HEK293 (cell line): ENCODE results near the gene ATP2A2.

Source experiments
- FEZF1 ChIP-seq: fragments of 450-650 bp; formaldehyde crosslinking; IDR thresholded peaks from 2 replicates; pipeline ENCODE4 v1.5.1; 2016; ENCODE audit warnings: missing biosample characterization, missing genetic modification characterization
- HOXD13 ChIP-seq: sonication (generic); formaldehyde crosslinking; IDR thresholded peaks from 2 replicates; pipeline ENCODE4 v1.8.0; 2022; ENCODE audit warnings: missing genetic modification reagents, borderline replicate concordance
- KLF8 ChIP-seq: fragments of 450-650 bp; formaldehyde crosslinking; IDR thresholded peaks from 2 replicates; pipeline ENCODE4 v1.5.1; 2016; ENCODE audit warnings: missing biosample characterization, missing genetic modification characterization
- MEIS1 ChIP-seq: sonication (generic); formaldehyde crosslinking; IDR thresholded peaks from 2 replicates; pipeline ENCODE4 v1.8.1; 2022; ENCODE audit warnings: missing genetic modification reagents, mild to moderate bottlenecking, borderline replicate concordance
- MYNN ChIP-seq: fragments of 450-650 bp; formaldehyde crosslinking; IDR thresholded peaks from 2 replicates; pipeline ENCODE4 v1.5.1; 2016; ENCODE audit warnings: missing biosample characterization, missing genetic modification characterization, borderline replicate concordance
- SCRT1 ChIP-seq: fragments of 450-650 bp; formaldehyde crosslinking; IDR thresholded peaks from 2 replicates; pipeline ENCODE4 v1.5.1; 2016; ENCODE audit warnings: missing biosample characterization, missing genetic modification characterization, borderline replicate concordance
- SCRT2 ChIP-seq: fragments of 450-650 bp; formaldehyde crosslinking; IDR thresholded peaks from 2 replicates; pipeline ENCODE4 v1.5.1; 2016; ENCODE audit warnings: missing biosample characterization, missing genetic modification characterization
- SP3 ChIP-seq: fragments of 450-650 bp; formaldehyde crosslinking; IDR thresholded peaks from 2 replicates; pipeline ENCODE4 v1.5.1; 2016; ENCODE audit warnings: missing biosample characterization, missing genetic modification characterization
- SP7 ChIP-seq: fragments of 450-650 bp; formaldehyde crosslinking; IDR thresholded peaks from 2 replicates; pipeline ENCODE4 v1.5.1; 2016; ENCODE audit warnings: missing biosample characterization, missing genetic modification characterization
- ZBTB21 ChIP-seq: fragments of 450-650 bp; formaldehyde crosslinking; IDR thresholded peaks from 2 replicates; pipeline ENCODE4 v1.5.1; 2017; ENCODE audit warnings: missing biosample characterization, missing genetic modification characterization
- ZBTB8A ChIP-seq: fragments of 450-650 bp; formaldehyde crosslinking; IDR thresholded peaks from 2 replicates; pipeline ENCODE4 v1.5.1; 2016; ENCODE audit warnings: missing biosample characterization, missing genetic modification characterization
- ZFP41 ChIP-seq: fragments of 450-650 bp; formaldehyde crosslinking; IDR thresholded peaks from 2 replicates; pipeline ENCODE4 v1.5.1; 2016; ENCODE audit warnings: missing biosample characterization, missing genetic modification characterization, borderline replicate concordance
- ZFP69B ChIP-seq: fragments of 450-650 bp; formaldehyde crosslinking; IDR thresholded peaks from 2 replicates; pipeline ENCODE4 v1.5.1; 2016; ENCODE audit warnings: missing biosample characterization, missing genetic modification characterization
- ZNF2 ChIP-seq: fragments of 450-650 bp; formaldehyde crosslinking; IDR thresholded peaks from 2 replicates; pipeline ENCODE4 v1.5.1; 2016; ENCODE audit warnings: missing biosample characterization, missing genetic modification characterization
- ZNF223 ChIP-seq: fragments of 450-650 bp; formaldehyde crosslinking; IDR thresholded peaks from 2 replicates; pipeline ENCODE4 v1.5.1; 2016; ENCODE audit warnings: missing biosample characterization, missing genetic modification characterization
- ZNF394 ChIP-seq: fragments of 450-650 bp; formaldehyde crosslinking; IDR thresholded peaks from 2 replicates; pipeline ENCODE4 v1.5.1; 2016; ENCODE audit warnings: missing biosample characterization, missing genetic modification characterization, mild to moderate bottlenecking, moderate library complexity, borderline replicate concordance
- ZNF561 ChIP-seq: fragments of 450-650 bp; IDR thresholded peaks from 2 replicates; pipeline ENCODE4 v1.5.1; 2018; ENCODE audit warnings: missing biosample characterization, missing genetic modification characterization, borderline replicate concordance
- ZNF600 ChIP-seq: fragments of 450-650 bp; formaldehyde crosslinking; IDR thresholded peaks from 2 replicates; pipeline ENCODE4 v1.5.1; 2016; ENCODE audit warnings: missing biosample characterization, missing genetic modification characterization
- ZNF610 ChIP-seq: fragments of 450-650 bp; formaldehyde crosslinking; IDR thresholded peaks from 2 replicates; pipeline ENCODE4 v1.5.1; 2016; ENCODE audit warnings: missing biosample characterization, missing genetic modification characterization, borderline replicate concordance
- ZNF629 ChIP-seq: fragments of 450-650 bp; formaldehyde crosslinking; IDR thresholded peaks from 2 replicates; pipeline ENCODE4 v1.5.1; 2017; ENCODE audit warnings: missing biosample characterization, missing genetic modification characterization
- ZNF660 ChIP-seq: fragments of 450-650 bp; IDR thresholded peaks from 2 replicates; pipeline ENCODE4 v1.5.1; 2018; ENCODE audit warnings: missing biosample characterization, mild to moderate bottlenecking, missing genetic modification characterization
- ZNF785 ChIP-seq: fragments of 450-650 bp; formaldehyde crosslinking; IDR thresholded peaks from 2 replicates; pipeline ENCODE4 v1.5.1; 2016; ENCODE audit warnings: missing biosample characterization, missing genetic modification characterization
- ZNF792 ChIP-seq: fragments of 450-650 bp; formaldehyde crosslinking; IDR thresholded peaks from 2 replicates; pipeline ENCODE4 v1.5.1; 2016; ENCODE audit warnings: missing biosample characterization, missing genetic modification characterization
- TF ChIP-seq, protein P1 (sequence below): fragments of 450-650 bp; formaldehyde crosslinking; IDR thresholded peaks from 2 replicates; pipeline ENCODE4 v1.5.1; 2016; ENCODE audit warnings: missing biosample characterization, missing genetic modification characterization
- TF ChIP-seq, protein P2 (sequence below): fragments of 450-650 bp; formaldehyde crosslinking; IDR thresholded peaks from 2 replicates; pipeline ENCODE4 v1.5.0; 2017; ENCODE audit warnings: missing biosample characterization, missing genetic modification characterization, borderline replicate concordance
- TF ChIP-seq, protein P3 (sequence below): fragments of 450-650 bp; formaldehyde crosslinking; IDR thresholded peaks from 2 replicates; pipeline ENCODE4 v1.5.1; 2016; ENCODE audit warnings: missing biosample characterization, missing genetic modification characterization
- TF ChIP-seq, protein P4 (sequence below): fragments of 450-650 bp; formaldehyde crosslinking; IDR thresholded peaks from 2 replicates; pipeline ENCODE4 v1.5.1; 2016; ENCODE audit warnings: missing biosample characterization, missing genetic modification characterization, low read depth
- TF ChIP-seq, protein P5 (sequence below): fragments of 450-650 bp; formaldehyde crosslinking; conservative IDR thresholded peaks from 2 replicates; pipeline ENCODE4 v1.5.1; 2016; ENCODE audit warnings: low read depth, missing biosample characterization, missing genetic modification characterization

The ATP2A2 gene

DNA sequence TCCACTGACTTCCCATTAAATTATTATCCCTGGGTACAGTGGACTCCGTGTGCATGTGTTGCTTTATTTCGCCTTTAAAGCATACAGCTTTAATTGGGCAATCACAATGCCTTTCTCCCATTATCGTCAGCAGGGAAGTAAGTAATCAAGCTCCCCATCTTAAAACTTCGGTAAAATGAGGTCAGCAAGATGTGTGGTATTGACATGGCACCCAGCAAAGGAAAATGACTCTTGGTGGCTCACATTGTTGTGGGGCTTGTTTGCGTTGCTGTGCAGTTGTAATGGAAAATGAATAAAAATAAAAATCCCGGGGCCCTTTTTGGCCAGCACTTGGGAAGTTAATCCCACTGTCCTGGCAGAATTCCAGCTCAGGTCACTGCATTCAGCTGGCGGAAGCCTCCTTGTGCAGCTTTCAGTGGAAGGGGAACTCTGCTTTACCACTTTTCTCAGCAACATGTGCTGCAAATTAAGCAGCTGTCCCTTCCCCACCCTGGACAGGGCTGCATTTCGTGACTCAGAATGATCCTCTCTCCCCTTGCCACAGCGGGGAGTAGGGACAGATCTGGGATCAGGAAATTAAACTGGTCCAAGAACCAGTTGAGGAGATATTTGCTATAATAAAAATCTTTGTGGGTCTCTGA is 13.9 kb upstream of the ATP2A2 start (continued):
- TF ChIP-seq ZNF223 (tag by site-specific recombination) (no peak), SP3 (tag by site-specific recombination) (no peak), MEIS1 (CRISPR knock-in tag) (no peak), KLF8 (tag by site-specific recombination) (0 out of 2 replicates have a peak, but pooled peaks have one; percentile 36), ZNF785 (no peak), SCRT1 (tag by site-specific recombination) (peak; percentile 69), ZFP69B (tag by site-specific recombination) (peak; percentile 31; the same call in 1 of the 2 replicates), ZBTB21 (peak; percentile 88), ZFP41 (no peak), ZNF792 (tag by site-specific recombination) (0 out of 2 replicates have a peak, but pooled peaks have one; percentile 71), ZNF394 (tag by site-specific recombination) (peak; percentile 30; the same call in 1 of the 2 replicates), SP7 (tag by site-specific recombination) (peak; percentile 38; the same call in 1 of the 2 replicates), ZNF660 (tag by site-specific recombination) (peak; percentile 65), ZBTB8A (tag by site-specific recombination) (peak; percentile 49), ZNF600 (tag by site-specific recombination) (peak; percentile 56; the same call in 1 of the 2 replicates), ZNF610 (tag by site-specific recombination) (0 out of 2 replicates have a peak, but pooled peaks have one; percentile 18), SCRT2 (peak; percentile 84), ZNF629 (tag by site-specific recombination) (peak; percentile 82), ZNF561 (tag by site-specific recombination) (peak; percentile 67), HOXD13 (CRISPR knock-in tag) (no peak), MYNN (tag by site-specific recombination) (peak; percentile 11; the same call in 1 of the 2 replicates), ZNF2 (tag by site-specific recombination) (0 out of 2 replicates have a peak, but pooled peaks have one; percentile 16), FEZF1 (tag by site-specific recombination) (peak; percentile 65)
- TF ChIP-seq, protein P1, sequence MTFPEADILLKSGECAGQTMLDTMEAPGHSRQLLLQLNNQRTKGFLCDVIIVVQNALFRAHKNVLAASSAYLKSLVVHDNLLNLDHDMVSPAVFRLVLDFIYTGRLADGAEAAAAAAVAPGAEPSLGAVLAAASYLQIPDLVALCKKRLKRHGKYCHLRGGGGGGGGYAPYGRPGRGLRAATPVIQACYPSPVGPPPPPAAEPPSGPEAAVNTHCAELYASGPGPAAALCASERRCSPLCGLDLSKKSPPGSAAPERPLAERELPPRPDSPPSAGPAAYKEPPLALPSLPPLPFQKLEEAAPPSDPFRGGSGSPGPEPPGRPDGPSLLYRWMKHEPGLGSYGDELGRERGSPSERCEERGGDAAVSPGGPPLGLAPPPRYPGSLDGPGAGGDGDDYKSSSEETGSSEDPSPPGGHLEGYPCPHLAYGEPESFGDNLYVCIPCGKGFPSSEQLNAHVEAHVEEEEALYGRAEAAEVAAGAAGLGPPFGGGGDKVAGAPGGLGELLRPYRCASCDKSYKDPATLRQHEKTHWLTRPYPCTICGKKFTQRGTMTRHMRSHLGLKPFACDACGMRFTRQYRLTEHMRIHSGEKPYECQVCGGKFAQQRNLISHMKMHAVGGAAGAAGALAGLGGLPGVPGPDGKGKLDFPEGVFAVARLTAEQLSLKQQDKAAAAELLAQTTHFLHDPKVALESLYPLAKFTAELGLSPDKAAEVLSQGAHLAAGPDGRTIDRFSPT: 0 out of 2 replicates have a peak, but pooled peaks have one; percentile 29
- TF ChIP-seq, protein P2, sequence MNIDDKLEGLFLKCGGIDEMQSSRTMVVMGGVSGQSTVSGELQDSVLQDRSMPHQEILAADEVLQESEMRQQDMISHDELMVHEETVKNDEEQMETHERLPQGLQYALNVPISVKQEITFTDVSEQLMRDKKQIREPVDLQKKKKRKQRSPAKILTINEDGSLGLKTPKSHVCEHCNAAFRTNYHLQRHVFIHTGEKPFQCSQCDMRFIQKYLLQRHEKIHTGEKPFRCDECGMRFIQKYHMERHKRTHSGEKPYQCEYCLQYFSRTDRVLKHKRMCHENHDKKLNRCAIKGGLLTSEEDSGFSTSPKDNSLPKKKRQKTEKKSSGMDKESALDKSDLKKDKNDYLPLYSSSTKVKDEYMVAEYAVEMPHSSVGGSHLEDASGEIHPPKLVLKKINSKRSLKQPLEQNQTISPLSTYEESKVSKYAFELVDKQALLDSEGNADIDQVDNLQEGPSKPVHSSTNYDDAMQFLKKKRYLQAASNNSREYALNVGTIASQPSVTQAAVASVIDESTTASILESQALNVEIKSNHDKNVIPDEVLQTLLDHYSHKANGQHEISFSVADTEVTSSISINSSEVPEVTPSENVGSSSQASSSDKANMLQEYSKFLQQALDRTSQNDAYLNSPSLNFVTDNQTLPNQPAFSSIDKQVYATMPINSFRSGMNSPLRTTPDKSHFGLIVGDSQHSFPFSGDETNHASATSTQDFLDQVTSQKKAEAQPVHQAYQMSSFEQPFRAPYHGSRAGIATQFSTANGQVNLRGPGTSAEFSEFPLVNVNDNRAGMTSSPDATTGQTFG (tag by site-specific recombination): no peak
- TF ChIP-seq, protein P3, sequence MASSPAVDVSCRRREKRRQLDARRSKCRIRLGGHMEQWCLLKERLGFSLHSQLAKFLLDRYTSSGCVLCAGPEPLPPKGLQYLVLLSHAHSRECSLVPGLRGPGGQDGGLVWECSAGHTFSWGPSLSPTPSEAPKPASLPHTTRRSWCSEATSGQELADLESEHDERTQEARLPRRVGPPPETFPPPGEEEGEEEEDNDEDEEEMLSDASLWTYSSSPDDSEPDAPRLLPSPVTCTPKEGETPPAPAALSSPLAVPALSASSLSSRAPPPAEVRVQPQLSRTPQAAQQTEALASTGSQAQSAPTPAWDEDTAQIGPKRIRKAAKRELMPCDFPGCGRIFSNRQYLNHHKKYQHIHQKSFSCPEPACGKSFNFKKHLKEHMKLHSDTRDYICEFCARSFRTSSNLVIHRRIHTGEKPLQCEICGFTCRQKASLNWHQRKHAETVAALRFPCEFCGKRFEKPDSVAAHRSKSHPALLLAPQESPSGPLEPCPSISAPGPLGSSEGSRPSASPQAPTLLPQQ (tag by site-specific recombination): peak; percentile 40; the same call in 1 of the 2 replicates
- TF ChIP-seq, protein P4, sequence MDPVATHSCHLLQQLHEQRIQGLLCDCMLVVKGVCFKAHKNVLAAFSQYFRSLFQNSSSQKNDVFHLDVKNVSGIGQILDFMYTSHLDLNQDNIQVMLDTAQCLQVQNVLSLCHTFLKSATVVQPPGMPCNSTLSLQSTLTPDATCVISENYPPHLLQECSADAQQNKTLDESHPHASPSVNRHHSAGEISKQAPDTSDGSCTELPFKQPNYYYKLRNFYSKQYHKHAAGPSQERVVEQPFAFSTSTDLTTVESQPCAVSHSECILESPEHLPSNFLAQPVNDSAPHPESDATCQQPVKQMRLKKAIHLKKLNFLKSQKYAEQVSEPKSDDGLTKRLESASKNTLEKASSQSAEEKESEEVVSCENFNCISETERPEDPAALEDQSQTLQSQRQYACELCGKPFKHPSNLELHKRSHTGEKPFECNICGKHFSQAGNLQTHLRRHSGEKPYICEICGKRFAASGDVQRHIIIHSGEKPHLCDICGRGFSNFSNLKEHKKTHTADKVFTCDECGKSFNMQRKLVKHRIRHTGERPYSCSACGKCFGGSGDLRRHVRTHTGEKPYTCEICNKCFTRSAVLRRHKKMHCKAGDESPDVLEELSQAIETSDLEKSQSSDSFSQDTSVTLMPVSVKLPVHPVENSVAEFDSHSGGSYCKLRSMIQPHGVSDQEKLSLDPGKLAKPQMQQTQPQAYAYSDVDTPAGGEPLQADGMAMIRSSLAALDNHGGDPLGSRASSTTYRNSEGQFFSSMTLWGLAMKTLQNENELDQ (tag by site-specific recombination): no peak
- TF ChIP-seq, protein P5, sequence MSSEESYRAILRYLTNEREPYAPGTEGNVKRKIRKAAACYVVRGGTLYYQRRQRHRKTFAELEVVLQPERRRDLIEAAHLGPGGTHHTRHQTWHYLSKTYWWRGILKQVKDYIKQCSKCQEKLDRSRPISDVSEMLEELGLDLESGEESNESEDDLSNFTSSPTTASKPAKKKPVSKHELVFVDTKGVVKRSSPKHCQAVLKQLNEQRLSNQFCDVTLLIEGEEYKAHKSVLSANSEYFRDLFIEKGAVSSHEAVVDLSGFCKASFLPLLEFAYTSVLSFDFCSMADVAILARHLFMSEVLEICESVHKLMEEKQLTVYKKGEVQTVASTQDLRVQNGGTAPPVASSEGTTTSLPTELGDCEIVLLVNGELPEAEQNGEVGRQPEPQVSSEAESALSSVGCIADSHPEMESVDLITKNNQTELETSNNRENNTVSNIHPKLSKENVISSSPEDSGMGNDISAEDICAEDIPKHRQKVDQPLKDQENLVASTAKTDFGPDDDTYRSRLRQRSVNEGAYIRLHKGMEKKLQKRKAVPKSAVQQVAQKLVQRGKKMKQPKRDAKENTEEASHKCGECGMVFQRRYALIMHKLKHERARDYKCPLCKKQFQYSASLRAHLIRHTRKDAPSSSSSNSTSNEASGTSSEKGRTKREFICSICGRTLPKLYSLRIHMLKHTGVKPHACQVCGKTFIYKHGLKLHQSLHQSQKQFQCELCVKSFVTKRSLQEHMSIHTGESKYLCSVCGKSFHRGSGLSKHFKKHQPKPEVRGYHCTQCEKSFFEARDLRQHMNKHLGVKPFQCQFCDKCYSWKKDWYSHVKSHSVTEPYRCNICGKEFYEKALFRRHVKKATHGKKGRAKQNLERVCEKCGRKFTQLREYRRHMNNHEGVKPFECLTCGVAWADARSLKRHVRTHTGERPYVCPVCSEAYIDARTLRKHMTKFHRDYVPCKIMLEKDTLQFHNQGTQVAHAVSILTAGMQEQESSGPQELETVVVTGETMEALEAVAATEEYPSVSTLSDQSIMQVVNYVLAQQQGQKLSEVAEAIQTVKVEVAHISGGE (tag by site-specific recombination): 0 out of 2 replicates have a peak, but pooled peaks have one; percentile 34
